Liver (tissue), 10 donors: ENCODE measurements around the gene B2M. TPM values are rescaled to one million over a fixed set of nuclear protein-coding genes. Genes with fewer than 3 reads are reported as not detected.

Experiments used
- DNase-seq: peaks from one replicate; pipeline ENCODE4 v3.0.0-alpha.2; 2017; ENCODE audit warnings: low spot score
- H3K27ac ChIP-seq, 2 donors: one replicate each; pipeline ENCODE4 v1.7.0; 2013; ENCODE audit warnings: inconsistent platforms in 2 of 2, low read length in 2 of 2, control low read depth in 1 of 2, low read depth in 1 of 2, mild to moderate bottlenecking in 1 of 2
- H3K27me3 ChIP-seq, 4 donors: one replicate each; pipeline versions ENCODE4 v1.6.1 to v1.7.0; 2013; ENCODE audit warnings: low read length in 3 of 4, inconsistent platforms in 1 of 4, mild to moderate bottlenecking in 1 of 4, moderate library complexity in 1 of 4; ENCODE audit not compliant: control insufficient read depth in 4 of 4, insufficient read depth in 4 of 4
- H3K36me3 ChIP-seq, 4 donors: one replicate each; pipeline versions ENCODE4 v1.6.1 to v1.7.0; 2013; ENCODE audit warnings: low read length in 3 of 4, mild to moderate bottlenecking in 3 of 4, low read depth in 1 of 4, moderate library complexity in 1 of 4; ENCODE audit not compliant: control insufficient read depth in 4 of 4, insufficient read depth in 3 of 4
- H3K4me1 ChIP-seq, 4 donors: one replicate each; pipeline versions ENCODE4 v1.6.1 to v1.7.0; 2013; ENCODE audit warnings: low read length in 3 of 4, mild to moderate bottlenecking in 3 of 4, moderate library complexity in 1 of 4; ENCODE audit not compliant: control insufficient read depth in 4 of 4, insufficient read depth in 4 of 4
- H3K4me3 ChIP-seq, 3 donors: one replicate each; pipeline versions ENCODE4 v1.6.1 to v1.7.0; 2013; ENCODE audit warnings: low read length in 3 of 3, control low read depth in 1 of 3, low read depth in 1 of 3, mild to moderate bottlenecking in 1 of 3
- H3K9ac ChIP-seq, 2 donors: one replicate each; pipeline ENCODE4 v1.7.0; 2013; ENCODE audit warnings: low read length in 2 of 2, mild to moderate bottlenecking in 2 of 2, moderate library complexity in 2 of 2, control low read depth in 1 of 2, low read depth in 1 of 2
- H3K9me3 ChIP-seq, 4 donors: one replicate each; pipeline versions ENCODE4 v1.6.1 to v1.7.0; 2013; ENCODE audit warnings: low read length in 3 of 4; ENCODE audit not compliant: control insufficient read depth in 4 of 4
- EGR1 ChIP-seq, 2 donors: IDR thresholded peaks; 2 replicates each; pipeline ENCODE4 v1.6.1; 2016 to 2018; ENCODE audit warnings: antibody characterized with exemption in 2 of 2, low read depth in 2 of 2
- FOXA1 ChIP-seq: IDR thresholded peaks from 2 replicates; pipeline ENCODE4 v1.6.1; 2016; ENCODE audit warnings: antibody characterized with exemption
- FOXA2 ChIP-seq: IDR thresholded peaks from 2 replicates; pipeline ENCODE4 v1.6.1; 2016; ENCODE audit warnings: antibody characterized with exemption
- HNF4A ChIP-seq, 2 donors: conservative IDR thresholded peaks; 2 replicates each; pipeline ENCODE4 v1.6.1; 2016; ENCODE audit warnings: antibody characterized with exemption in 2 of 2, mild to moderate bottlenecking in 2 of 2
- HNF4G ChIP-seq: IDR thresholded peaks from 2 replicates; pipeline ENCODE4 v1.6.1; 2016; ENCODE audit warnings: antibody characterized with exemption
- JUND ChIP-seq, 2 donors: IDR thresholded peaks; 2 replicates each; pipeline ENCODE4 v1.6.1; 2016; ENCODE audit warnings: antibody characterized with exemption in 2 of 2
- NR2F2 ChIP-seq: IDR thresholded peaks from 2 replicates; pipeline ENCODE4 v1.6.1; 2016; ENCODE audit warnings: antibody characterized with exemption
- RAD21 ChIP-seq, 2 donors: IDR thresholded peaks; 2 replicates each; pipeline ENCODE4 v1.6.1; 2016; ENCODE audit warnings: antibody characterized with exemption in 2 of 2, mild to moderate bottlenecking in 2 of 2
- RXRA ChIP-seq, 2 donors: IDR thresholded peaks; 2 replicates each; pipeline ENCODE4 v1.6.1; 2017 to 2018; ENCODE audit warnings: antibody characterized with exemption in 2 of 2, mild to moderate bottlenecking in 1 of 2
- WGBS: extraction: QIAGEN DNeasy Blood & Tissue Kit; methylation state at CpG from one replicate; pipeline ENCODE4 v1.1.7; 2013; 5-methylcytosine and 5-hydroxymethylcytosine counted together
- polyA plus RNA-seq, 2 donors: library from polyadenylated mRNA; stranded (reverse) in 1 of 2; unstranded in 1 of 2; fragments of 200-250 nt in 1 of 2; fragments of >200 nt in 1 of 2; fragmentation: Nextera tagmentation in 1 of 2; extraction: Ambion mirVana in 1 of 2; gene quantifications; one replicate each; pipeline versions ENCODE4 v1.2.1 to v1.2.3, GENCODE V29; 2013 to 2015
- small RNA-seq: library from RNA; depleted of rRNA; stranded (forward); fragments of <200 nt; gene quantifications from one replicate; pipeline ENCODE3, GENCODE V24; 2014
- total RNA-seq, 2 donors: library from RNA; depleted of rRNA; stranded (reverse); fragments of >200 nt; gene quantifications; one replicate each; pipeline ENCODE4 v1.2.3, GENCODE V29; 2014
- TF ChIP-seq, protein P1 (sequence below): IDR thresholded peaks from 2 replicates; pipeline ENCODE4 v1.6.1; 2016; ENCODE audit warnings: antibody characterized with exemption
- TF ChIP-seq, protein P2 (sequence below): IDR thresholded peaks from 2 replicates; pipeline ENCODE4 v1.6.1; 2016; ENCODE audit warnings: antibody characterized with exemption
- TF ChIP-seq, protein P3 (sequence below): fragments of 150-350 bp; IDR thresholded peaks from 2 replicates; pipeline ENCODE4 v1.5.1; 2017; ENCODE audit warnings: improper control_type of control experiment, low read depth, low read length; ENCODE audit not compliant: missing input control
- TF ChIP-seq, protein P4 (sequence below): IDR thresholded peaks from 2 replicates; pipeline ENCODE4 v1.6.1; 2016; ENCODE audit warnings: antibody characterized with exemption
- donor health status: healthy.
- donor health status: healthy.
- donor health status: healthy.
- donor health status: healthy.
- donor health status: healthy.

Gene B2M
- total and polyA plus RNA-seq, 4 donors = 1,388 to 3,787 (median 2,950) TPM

DNA sequence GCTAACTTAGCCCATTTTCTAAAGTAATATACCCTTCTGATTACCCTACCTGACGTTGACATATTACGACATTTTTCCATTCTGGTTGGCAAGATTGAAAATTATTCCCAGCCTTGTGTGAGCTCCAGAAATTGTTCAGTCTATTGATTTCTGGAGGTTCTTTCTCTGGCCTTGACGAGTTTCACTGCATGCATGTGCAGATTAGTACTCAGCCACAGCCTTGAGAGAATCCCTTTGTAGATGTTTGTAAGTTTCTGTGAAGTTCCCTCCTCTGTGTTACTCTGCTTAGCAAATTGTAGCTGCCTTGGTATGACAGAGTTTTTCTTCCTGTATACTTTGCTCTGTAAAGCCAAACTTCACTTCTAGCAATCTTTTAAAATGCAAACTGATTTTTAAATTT lies 52.5 kb downstream of the B2M start (continued):
- TF ChIP-seq, protein P1, sequence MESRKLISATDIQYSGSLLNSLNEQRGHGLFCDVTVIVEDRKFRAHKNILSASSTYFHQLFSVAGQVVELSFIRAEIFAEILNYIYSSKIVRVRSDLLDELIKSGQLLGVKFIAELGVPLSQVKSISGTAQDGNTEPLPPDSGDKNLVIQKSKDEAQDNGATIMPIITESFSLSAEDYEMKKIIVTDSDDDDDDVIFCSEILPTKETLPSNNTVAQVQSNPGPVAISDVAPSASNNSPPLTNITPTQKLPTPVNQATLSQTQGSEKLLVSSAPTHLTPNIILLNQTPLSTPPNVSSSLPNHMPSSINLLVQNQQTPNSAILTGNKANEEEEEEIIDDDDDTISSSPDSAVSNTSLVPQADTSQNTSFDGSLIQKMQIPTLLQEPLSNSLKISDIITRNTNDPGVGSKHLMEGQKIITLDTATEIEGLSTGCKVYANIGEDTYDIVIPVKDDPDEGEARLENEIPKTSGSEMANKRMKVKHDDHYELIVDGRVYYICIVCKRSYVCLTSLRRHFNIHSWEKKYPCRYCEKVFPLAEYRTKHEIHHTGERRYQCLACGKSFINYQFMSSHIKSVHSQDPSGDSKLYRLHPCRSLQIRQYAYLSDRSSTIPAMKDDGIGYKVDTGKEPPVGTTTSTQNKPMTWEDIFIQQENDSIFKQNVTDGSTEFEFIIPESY = no peak

DNA sequence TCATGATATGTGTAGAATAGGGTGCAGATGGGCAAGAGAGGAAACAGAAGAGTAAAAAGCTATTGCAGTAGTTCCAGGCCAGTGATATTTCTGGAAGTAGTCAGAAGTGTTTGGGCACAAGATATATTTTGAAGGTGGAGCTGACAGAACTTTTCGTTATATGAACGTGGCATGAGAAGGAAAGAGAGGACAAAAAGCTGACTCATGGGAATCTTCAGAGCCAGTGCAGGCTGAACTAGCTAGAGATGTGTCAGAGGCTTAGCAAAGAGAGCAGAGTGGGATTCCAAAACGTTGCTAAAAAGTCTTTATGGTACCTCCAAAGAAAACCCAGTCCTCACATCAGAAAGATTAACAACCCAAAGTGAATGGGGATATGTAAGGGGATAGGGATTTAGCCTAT lies 53.7 kb downstream of the B2M start:
- Histone ChIP-seq H3K36me3 (no peaks in the 10 kb centered on the region), H3K9me3 (peaks cover 0 to 2% (median 0%) of the 10 kb centered on the region in 4 donors), H3K4me1 (no peaks in the 10 kb centered on the region), H3K27ac (no peak overlapping the region), H3K4me3 (no peak overlapping the region), H3K27me3 (no peaks in the 10 kb centered on the region), H3K9ac (no peak overlapping the region)
- WGBS = 35% methylated on average over 3 of the region's 3 CpGs
- no peak for TF ChIP-seq HNF4A (conservative IDR thresholded peaks at IDR 0.05)
- TF ChIP-seq, protein P2, sequence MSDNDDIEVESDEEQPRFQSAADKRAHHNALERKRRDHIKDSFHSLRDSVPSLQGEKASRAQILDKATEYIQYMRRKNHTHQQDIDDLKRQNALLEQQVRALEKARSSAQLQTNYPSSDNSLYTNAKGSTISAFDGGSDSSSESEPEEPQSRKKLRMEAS = no peak
- TF ChIP-seq, protein P3, sequence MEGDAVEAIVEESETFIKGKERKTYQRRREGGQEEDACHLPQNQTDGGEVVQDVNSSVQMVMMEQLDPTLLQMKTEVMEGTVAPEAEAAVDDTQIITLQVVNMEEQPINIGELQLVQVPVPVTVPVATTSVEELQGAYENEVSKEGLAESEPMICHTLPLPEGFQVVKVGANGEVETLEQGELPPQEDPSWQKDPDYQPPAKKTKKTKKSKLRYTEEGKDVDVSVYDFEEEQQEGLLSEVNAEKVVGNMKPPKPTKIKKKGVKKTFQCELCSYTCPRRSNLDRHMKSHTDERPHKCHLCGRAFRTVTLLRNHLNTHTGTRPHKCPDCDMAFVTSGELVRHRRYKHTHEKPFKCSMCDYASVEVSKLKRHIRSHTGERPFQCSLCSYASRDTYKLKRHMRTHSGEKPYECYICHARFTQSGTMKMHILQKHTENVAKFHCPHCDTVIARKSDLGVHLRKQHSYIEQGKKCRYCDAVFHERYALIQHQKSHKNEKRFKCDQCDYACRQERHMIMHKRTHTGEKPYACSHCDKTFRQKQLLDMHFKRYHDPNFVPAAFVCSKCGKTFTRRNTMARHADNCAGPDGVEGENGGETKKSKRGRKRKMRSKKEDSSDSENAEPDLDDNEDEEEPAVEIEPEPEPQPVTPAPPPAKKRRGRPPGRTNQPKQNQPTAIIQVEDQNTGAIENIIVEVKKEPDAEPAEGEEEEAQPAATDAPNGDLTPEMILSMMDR = no peak
- TF ChIP-seq EGR1 (IDR thresholded peaks at IDR 0.05; ENCODE audit: low read depth in 2 of 2) = no peak
- TF ChIP-seq RXRA (IDR thresholded peaks at IDR 0.05) = no peak
- no peak for TF ChIP-seq FOXA1
- TF ChIP-seq, protein P4, sequence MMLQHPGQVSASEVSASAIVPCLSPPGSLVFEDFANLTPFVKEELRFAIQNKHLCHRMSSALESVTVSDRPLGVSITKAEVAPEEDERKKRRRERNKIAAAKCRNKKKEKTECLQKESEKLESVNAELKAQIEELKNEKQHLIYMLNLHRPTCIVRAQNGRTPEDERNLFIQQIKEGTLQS = no peak
- TF ChIP-seq HNF4G = no peak
- TF ChIP-seq, protein P1 = no peak
- no peak for TF ChIP-seq JUND (IDR thresholded peaks at IDR 0.05)
- TF ChIP-seq NR2F2 = no peak
- TF ChIP-seq FOXA2 = no peak
- TF ChIP-seq RAD21 (IDR thresholded peaks at IDR 0.05) = no peak
- DNase-seq = no peak

Small RNAs within 50 kb of the gene (small RNA-seq; reads per million reads assigned to genes)
- not detected for gene RF00019

Other genes starting within 250 kb of the B2M start
- 10 to 100 TPM; 39.5 to 49.9 TPM for gene EIF3J, start 174.4 kb upstream of the B2M start, total RNA-seq
- gene EIF3J, start 174.4 kb upstream of the B2M start, polyA plus RNA-seq = 10 to 100 TPM; 23.5 to 39.7 TPM
- gene SPG11, start 47.9 kb upstream of the B2M start, total RNA-seq = 10 to 100 TPM; 40.0 to 65.3 TPM
- gene SPG11, start 47.9 kb upstream of the B2M start, polyA plus RNA-seq = 10 to 100 TPM; 17.3 to 22.6 TPM
- 1 to 10 TPM in 1 of 2 donors, under 1 TPM in 1; 0.65 to 1.0 TPM for gene PATL2, start 194 bp upstream of the B2M start, total RNA-seq
- under 1 TPM; 0.32 to 0.68 TPM for gene PATL2, start 194 bp upstream of the B2M start, polyA plus RNA-seq
- 1 to 10 TPM; 4.9 to 5.7 TPM for gene TRIM69, start 25.0 kb downstream of the B2M start, total RNA-seq
- gene TRIM69, start 25.0 kb downstream of the B2M start, polyA plus RNA-seq = 10 to 100 TPM in 1 of 2 donors, 1 to 10 TPM in 1; 3.6 to 10.0 TPM
- gene TERB2, start 245.2 kb downstream of the B2M start, total RNA-seq = not detected
- under 1 TPM in 1 of 2 donors, not detected in 1; 0.08 TPM for gene TERB2, start 245.2 kb downstream of the B2M start, polyA plus RNA-seq